GM19452 (cell line): Measurements from ENCODE around the gene ASAP2.

Experiments used
- ATAC-seq: cut with Tn5 transposase; IDR thresholded peaks from one replicate; pipeline ENCODE4 v1.9.1; 2021; ENCODE audit not compliant: unreplicated experiment

ASAP2 gene

GRCh38 chr2:9230051-9230802 lies 23.6 kb downstream of the ASAP2 start:
- ATAC-seq = no peak

GRCh38 chr2:9230881-9231280 lies 24.3 kb downstream of the ASAP2 start:
- no peak for ATAC-seq

GRCh38 chr2:9231291-9232165 lies 24.9 kb downstream of the ASAP2 start:
- ATAC-seq = no peak

GRCh38 chr2:9232166-9232479 lies 25.5 kb downstream of the ASAP2 start:
- no peak for ATAC-seq

- ATAC-seq = no peak
These were observed 26.3 kb downstream of the ASAP2 start for GRCh38 chr2:9232886-9233285.

- ATAC-seq = no peak
These were observed 28.1 kb downstream of the ASAP2 start for GRCh38 chr2:9234680-9235146.

GRCh38 chr2:9235147-9236044 lies 28.8 kb downstream of the ASAP2 start:
- no peak for ATAC-seq

GRCh38 chr2:9236045-9236344 lies 29.4 kb downstream of the ASAP2 start:
- ATAC-seq = no peak

GRCh38 chr2:9236867-9237266 lies 30.3 kb downstream of the ASAP2 start:
- ATAC-seq = no peak

GRCh38 chr2:9237831-9238230 lies 31.2 kb downstream of the ASAP2 start:
- no peak for ATAC-seq

- no peak for ATAC-seq
These were observed 32.1 kb downstream of the ASAP2 start for GRCh38 chr2:9238591-9239326.

- no peak for ATAC-seq
These were observed 33.0 kb downstream of the ASAP2 start for GRCh38 chr2:9239616-9240015.

GRCh38 chr2:9240745-9241144 lies 34.1 kb downstream of the ASAP2 start:
- ATAC-seq = no peak

- ATAC-seq = no peak
These were observed 34.6 kb downstream of the ASAP2 start for GRCh38 chr2:9241233-9241632.

- no peak for ATAC-seq
These were observed 36.7 kb downstream of the ASAP2 start for GRCh38 chr2:9243357-9243756.

GRCh38 chr2:9244985-9245544 lies 38.5 kb downstream of the ASAP2 start:
- ATAC-seq = no peak

GRCh38 chr2:9247177-9247576 lies 40.6 kb downstream of the ASAP2 start:
- ATAC-seq = no peak

- no peak for ATAC-seq
These were observed 41.2 kb downstream of the ASAP2 start for GRCh38 chr2:9247786-9248185.

GRCh38 chr2:9248363-9248762 lies 41.8 kb downstream of the ASAP2 start:
- no peak for ATAC-seq

- no peak for ATAC-seq
These were observed 42.6 kb downstream of the ASAP2 start for GRCh38 chr2:9249020-9249800.
